T1000 (cell line): ENCODE data around the gene LGR6.
"Not testable (repeated sequence)": the region's sequence is repeated elsewhere in the genome, so short reads cannot be mapped to it uniquely, and the experiment has no call there.

Experiments
- DNase-seq: peaks from one replicate; lab custom pipeline; 2025; ENCODE audit warnings: mixed read lengths; lab: John Stamatoyannopoulos, UW

LGR6 gene

GRCh38 chr1:202176949-202177927 lies 16.4 kb upstream of the LGR6 start:
- no peak for DNase-seq

- DNase-seq = no peak
Measured at GRCh38 chr1:202179828-202180750, 13.5 kb upstream of the LGR6 start.

GRCh38 chr1:202180751-202181139 lies 12.9 kb upstream of the LGR6 start:
- DNase-seq = not testable (repeated sequence)

GRCh38 chr1:202181586-202181985 lies 12.0 kb upstream of the LGR6 start:
- no peak for DNase-seq

GRCh38 chr1:202182040-202182877 lies 11.3 kb upstream of the LGR6 start:
- no peak for DNase-seq

- peak; percentile 82 for DNase-seq
Measured at GRCh38 chr1:202184750-202185460, 8.7 kb upstream of the LGR6 start.

GRCh38 chr1:202186327-202186726 lies 7.3 kb upstream of the LGR6 start:
- DNase-seq = no peak

GRCh38 chr1:202187041-202187671 lies 6.4 kb upstream of the LGR6 start:
- no peak for DNase-seq

- no peak for DNase-seq
Measured at GRCh38 chr1:202187697-202188407, 5.7 kb upstream of the LGR6 start.

GRCh38 chr1:202189001-202189790 lies 4.4 kb upstream of the LGR6 start:
- peak; percentile 55 for DNase-seq

- no peak for DNase-seq
Measured at GRCh38 chr1:202189918-202190715, 3.5 kb upstream of the LGR6 start.

GRCh38 chr1:202191391-202191790 lies 2.2 kb upstream of the LGR6 start:
- DNase-seq = not testable (repeated sequence)

GRCh38 chr1:202192770-202193613 lies 607 bp upstream of the LGR6 start:
- DNase-seq = peak; percentile 27

- no peak for DNase-seq
Measured at GRCh38 chr1:202194328-202194648, 689 bp downstream of the LGR6 start.

GRCh38 chr1:202197653-202198365 lies 4.2 kb downstream of the LGR6 start:
- DNase-seq = no peak

- DNase-seq = no peak
Measured at GRCh38 chr1:202198366-202198724, 4.7 kb downstream of the LGR6 start.
